ENCODE results near the gene ETHE1. TPM values are rescaled to one million over a fixed set of nuclear protein-coding genes. Genes with fewer than 3 reads are reported as not detected.
"Not testable (repeated sequence)": the region's sequence is repeated elsewhere in the genome, so short reads cannot be mapped to it uniquely, and the experiment has no call there.

ETHE1 gene
- total RNA-seq, 4 donors from 2014 or later, result 44.3 to 76.0 (median 57.8) TPM

DNA sequence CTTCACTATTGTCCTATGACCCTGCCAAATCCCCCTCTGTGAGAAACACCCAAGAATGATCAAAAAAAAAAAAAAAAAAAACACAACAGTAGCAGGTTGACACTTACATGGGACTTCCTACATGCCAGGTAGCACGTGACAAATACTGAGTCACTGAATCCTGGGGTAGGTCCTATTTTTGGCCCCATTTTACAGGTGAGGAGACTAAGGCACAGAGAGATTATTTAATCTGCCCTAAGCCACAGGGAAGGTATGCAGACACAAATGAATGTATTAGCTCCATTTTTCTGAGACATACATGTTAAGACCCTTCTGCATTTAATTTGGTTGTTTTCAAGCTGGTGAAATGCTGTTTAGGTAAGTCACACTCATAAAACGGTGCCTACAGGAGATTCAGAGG lies 21.7 kb upstream of the ETHE1 start:
- 76% methylated on average over 2 of the region's 2 CpGs for whole genome bisulfite sequencing
- DNase-seq (ENCODE audit: low spot score in 2 of 2), result no peak
- no peaks in the 10 kb centered on the region for H3K27me3 ChIP-seq
- peaks cover 78% of the 10 kb centered on the region for H3K36me3 ChIP-seq
- no peaks in the 10 kb centered on the region for H3K4me1 ChIP-seq
- no peak overlapping the region for H3K27ac ChIP-seq
- TF ChIP-seq EP300 (IDR thresholded peaks at IDR 0.05), result no peak
- TF ChIP-seq, protein P1, sequence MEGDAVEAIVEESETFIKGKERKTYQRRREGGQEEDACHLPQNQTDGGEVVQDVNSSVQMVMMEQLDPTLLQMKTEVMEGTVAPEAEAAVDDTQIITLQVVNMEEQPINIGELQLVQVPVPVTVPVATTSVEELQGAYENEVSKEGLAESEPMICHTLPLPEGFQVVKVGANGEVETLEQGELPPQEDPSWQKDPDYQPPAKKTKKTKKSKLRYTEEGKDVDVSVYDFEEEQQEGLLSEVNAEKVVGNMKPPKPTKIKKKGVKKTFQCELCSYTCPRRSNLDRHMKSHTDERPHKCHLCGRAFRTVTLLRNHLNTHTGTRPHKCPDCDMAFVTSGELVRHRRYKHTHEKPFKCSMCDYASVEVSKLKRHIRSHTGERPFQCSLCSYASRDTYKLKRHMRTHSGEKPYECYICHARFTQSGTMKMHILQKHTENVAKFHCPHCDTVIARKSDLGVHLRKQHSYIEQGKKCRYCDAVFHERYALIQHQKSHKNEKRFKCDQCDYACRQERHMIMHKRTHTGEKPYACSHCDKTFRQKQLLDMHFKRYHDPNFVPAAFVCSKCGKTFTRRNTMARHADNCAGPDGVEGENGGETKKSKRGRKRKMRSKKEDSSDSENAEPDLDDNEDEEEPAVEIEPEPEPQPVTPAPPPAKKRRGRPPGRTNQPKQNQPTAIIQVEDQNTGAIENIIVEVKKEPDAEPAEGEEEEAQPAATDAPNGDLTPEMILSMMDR (IDR thresholded peaks at IDR 0.05), result no peak
- TF ChIP-seq POLR2AphosphoS5 (IDR thresholded peaks at IDR 0.05), result no peak
- TF ChIP-seq POLR2A (IDR thresholded peaks at IDR 0.05), result no peak
- H3K4me3 ChIP-seq, result no peak overlapping the region
- no peaks in the 10 kb centered on the region for H3K9me3 ChIP-seq

DNA sequence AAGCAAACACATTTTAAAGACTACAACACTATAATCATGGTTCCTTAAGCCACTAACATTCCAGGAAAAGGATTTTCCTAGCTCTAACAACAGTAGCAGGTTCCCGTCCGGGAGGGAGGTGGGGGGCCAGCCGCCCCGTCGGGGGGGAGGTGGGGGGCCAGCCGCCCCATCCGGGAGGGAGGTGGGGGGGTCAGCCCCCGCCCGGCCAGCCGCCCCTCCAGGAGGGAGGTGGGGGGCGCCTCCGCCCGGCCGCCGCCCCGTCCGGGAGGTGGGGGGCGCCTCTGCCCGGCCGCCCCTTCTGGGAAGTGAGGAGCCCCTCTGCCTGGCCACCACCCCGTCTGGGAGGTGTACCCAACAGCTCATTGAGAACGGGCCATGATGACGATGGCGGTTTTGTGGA lies 20.9 kb upstream of the ETHE1 start:
- H3K9me3 ChIP-seq; H3K4me3 ChIP-seq; H3K27me3 ChIP-seq; H3K27ac ChIP-seq; DNase-seq (ENCODE audit: low spot score in 2 of 2); H3K4me1 ChIP-seq: not testable (repeated sequence)
- WGBS, result 69% methylated on average over 12 of the region's 24 CpGs
- H3K36me3 ChIP-seq, result peaks cover 78% of the 10 kb centered on the region

DNA sequence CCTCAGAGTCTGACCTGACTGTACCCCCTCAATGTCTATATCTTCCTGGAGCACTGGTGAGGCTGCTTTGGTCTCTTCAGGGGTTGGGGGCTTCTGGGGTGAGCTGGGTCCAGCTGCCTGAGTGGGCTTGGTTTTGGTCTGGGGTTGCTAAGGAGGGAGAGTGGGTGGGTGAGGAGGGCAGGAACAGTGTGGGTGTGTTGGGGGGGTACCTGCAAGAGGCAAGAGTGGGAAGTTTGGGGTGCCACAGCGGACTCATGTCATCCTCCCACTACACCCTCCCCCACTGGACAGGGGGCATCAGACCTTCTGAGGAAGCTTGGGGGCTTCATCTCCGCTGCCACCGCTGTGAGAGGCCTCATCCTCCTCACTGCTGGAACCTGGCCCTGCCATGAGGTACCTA lies 19.6 kb upstream of the ETHE1 start:
- Histone ChIP-seq H3K27me3 (no peaks in the 10 kb centered on the region), H3K27ac (no peak overlapping the region), H3K36me3 (peaks cover 78% of the 10 kb centered on the region), H3K4me3 (no peak overlapping the region), H3K4me1 (no peaks in the 10 kb centered on the region), H3K9me3 (no peaks in the 10 kb centered on the region)
- no peak for DNase-seq (ENCODE audit: low spot score in 2 of 2)
- WGBS, result 96% methylated on average over 3 of the region's 3 CpGs
- no peak for TF ChIP-seq POLR2AphosphoS5 (IDR thresholded peaks at IDR 0.05)

DNA sequence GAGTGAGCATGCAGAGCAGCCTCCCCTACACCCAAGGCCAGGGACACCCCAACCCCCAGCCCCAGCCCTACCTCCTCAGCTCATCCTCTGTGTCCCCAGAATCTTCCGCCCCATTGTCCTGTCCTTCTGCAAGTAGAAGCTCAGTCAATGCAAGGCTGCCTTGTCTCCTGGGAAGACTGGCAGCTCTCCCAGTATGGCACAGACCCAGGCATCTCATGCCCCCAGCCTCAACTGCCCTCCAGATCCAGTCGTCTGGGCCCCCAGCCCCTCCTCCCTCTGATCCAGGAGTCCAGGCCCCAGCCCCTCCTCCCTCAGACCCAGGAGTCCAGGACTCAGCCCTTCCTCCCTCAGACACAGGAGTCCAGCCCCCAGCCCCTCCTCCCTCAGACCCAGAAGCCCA lies 19.0 kb upstream of the ETHE1 start:
- peaks cover 78% of the 10 kb centered on the region for H3K36me3 ChIP-seq
- H3K27me3 ChIP-seq, result no peaks in the 10 kb centered on the region
- no peak for DNase-seq (ENCODE audit: low spot score in 2 of 2)
- no peak overlapping the region for H3K27ac ChIP-seq
- H3K9me3 ChIP-seq, result no peaks in the 10 kb centered on the region
- WGBS, result 100% methylated on average over 1 of the region's 2 CpGs
- TF ChIP-seq POLR2A (IDR thresholded peaks at IDR 0.05) (no peak), EP300 (IDR thresholded peaks at IDR 0.05) (no peak), POLR2AphosphoS5 (IDR thresholded peaks at IDR 0.05) (no peak)
- TF ChIP-seq, protein P1 (IDR thresholded peaks at IDR 0.05), result no peak
- H3K4me3 ChIP-seq, result no peak overlapping the region
- no peaks in the 10 kb centered on the region for H3K4me1 ChIP-seq

DNA sequence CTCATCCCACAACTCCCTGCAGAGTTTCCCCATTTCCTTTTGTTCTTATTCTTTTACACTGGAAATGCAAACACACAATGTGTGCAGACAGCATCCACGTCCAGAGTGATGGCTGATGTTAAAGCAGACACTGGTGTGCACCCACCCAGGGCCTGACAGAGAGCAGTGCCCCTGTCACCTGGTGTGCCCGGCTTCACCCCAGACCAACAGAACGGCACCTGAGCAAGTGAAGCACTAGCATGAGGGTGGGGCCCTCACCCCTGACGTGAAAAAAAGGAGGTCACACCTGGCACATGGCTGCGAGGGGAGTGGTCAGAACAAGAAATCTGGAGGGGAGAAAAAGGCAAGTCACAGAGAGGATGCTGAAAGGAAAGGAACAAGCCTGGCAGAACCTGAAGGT lies 18.3 kb upstream of the ETHE1 start:
- H3K4me1 ChIP-seq, result no peaks in the 10 kb centered on the region
- no peak overlapping the region for H3K27ac ChIP-seq
- DNase-seq (ENCODE audit: low spot score in 2 of 2), result no peak
- 85% methylated on average over 5 of the region's 5 CpGs for WGBS
- no peaks in the 10 kb centered on the region for H3K27me3 ChIP-seq
- no peak overlapping the region for H3K4me3 ChIP-seq
- H3K9me3 ChIP-seq, result no peaks in the 10 kb centered on the region
- TF ChIP-seq, protein P1 (IDR thresholded peaks at IDR 0.05), result no peak
- no peak for TF ChIP-seq EP300 (IDR thresholded peaks at IDR 0.05)
- TF ChIP-seq POLR2A (IDR thresholded peaks at IDR 0.05), result no peak
- no peak for TF ChIP-seq POLR2AphosphoS5 (IDR thresholded peaks at IDR 0.05)
- H3K36me3 ChIP-seq, result peaks cover 78% of the 10 kb centered on the region

DNA sequence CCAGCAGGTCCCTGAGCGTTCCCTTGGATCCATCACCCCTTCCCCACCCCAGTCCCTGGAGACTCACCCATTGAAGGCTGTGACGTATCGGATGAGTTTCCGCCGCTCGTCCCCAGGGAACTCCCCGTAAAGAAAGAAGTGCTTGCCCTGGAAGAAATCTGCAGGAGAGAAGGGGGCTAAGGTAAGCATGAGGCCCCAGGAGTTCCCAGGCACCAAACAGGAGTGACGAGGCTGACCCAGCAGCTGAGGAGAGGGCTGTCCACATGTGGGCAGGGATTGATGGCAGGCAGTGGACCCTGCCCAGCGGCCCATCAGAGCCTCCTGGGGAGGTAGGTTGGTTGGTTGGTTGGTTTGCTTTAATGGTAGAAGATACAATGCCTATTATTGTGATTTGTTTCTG lies 17.1 kb upstream of the ETHE1 start:
- no peaks in the 10 kb centered on the region for H3K27me3 ChIP-seq
- H3K9me3 ChIP-seq, result no peaks in the 10 kb centered on the region
- H3K4me3 ChIP-seq, result no peak overlapping the region
- no peak for DNase-seq (ENCODE audit: low spot score in 2 of 2)
- no peak for TF ChIP-seq POLR2AphosphoS5 (IDR thresholded peaks at IDR 0.05)
- no peak for TF ChIP-seq EP300 (IDR thresholded peaks at IDR 0.05)
- TF ChIP-seq, protein P1 (IDR thresholded peaks at IDR 0.05), result no peak
- no peak for TF ChIP-seq POLR2A (IDR thresholded peaks at IDR 0.05)
- peaks cover 78% of the 10 kb centered on the region for H3K36me3 ChIP-seq
- 96% methylated on average over 8 of the region's 9 CpGs for WGBS
- no peak overlapping the region for H3K27ac ChIP-seq
- no peaks in the 10 kb centered on the region for H3K4me1 ChIP-seq
